Activated CD4-positive, CD25-positive, alpha-beta regulatory T cell treated with anti-CD3 and anti-CD28 coated beads, Interleukin-2, amount 50 U/mL, for 72 hours (primary cell): ENCODE results near the gene PRICKLE1.
"Not testable (repeated sequence)": the region's sequence is repeated elsewhere in the genome, so short reads cannot be mapped to it uniquely, and the experiment has no call there.

Experiments
- DNase-seq: peaks from one replicate; pipeline ENCODE4 v3.0.0; 2021

Gene PRICKLE1

GRCh38 chr12:42552822-42553221 lies 36.7 kb downstream of the PRICKLE1 start:
- DNase-seq, result no peak

GRCh38 chr12:42550800-42551199 lies 38.7 kb downstream of the PRICKLE1 start:
- no peak for DNase-seq

GRCh38 chr12:42546709-42547108 lies 42.8 kb downstream of the PRICKLE1 start:
- DNase-seq, result no peak

- DNase-seq, result no peak
Observed at GRCh38 chr12:42541965-42542364, 47.6 kb downstream of the PRICKLE1 start.

- DNase-seq, result not testable (repeated sequence)
Observed at GRCh38 chr12:42541308-42541707, 48.2 kb downstream of the PRICKLE1 start.

- no peak for DNase-seq
Observed at GRCh38 chr12:42539696-42540095, 49.9 kb downstream of the PRICKLE1 start.

GRCh38 chr12:42538203-42538602 lies 51.3 kb downstream of the PRICKLE1 start:
- no peak for DNase-seq

GRCh38 chr12:42534184-42534838 lies 55.2 kb downstream of the PRICKLE1 start:
- no peak for DNase-seq

- no peak for DNase-seq
Observed at GRCh38 chr12:42530284-42530683, 59.3 kb downstream of the PRICKLE1 start.

- no peak for DNase-seq
Observed at GRCh38 chr12:42525444-42525843, 64.1 kb downstream of the PRICKLE1 start.

GRCh38 chr12:42524716-42525115 lies 64.8 kb downstream of the PRICKLE1 start:
- DNase-seq, result no peak

- no peak for DNase-seq
Observed at GRCh38 chr12:42516573-42516972, 73.0 kb downstream of the PRICKLE1 start.

- DNase-seq, result no peak
Observed at GRCh38 chr12:42511656-42512055, 77.9 kb downstream of the PRICKLE1 start.

- DNase-seq, result no peak
Observed at GRCh38 chr12:42510823-42511222, 78.7 kb downstream of the PRICKLE1 start.

GRCh38 chr12:42508913-42509460 lies 80.6 kb downstream of the PRICKLE1 start:
- no peak for DNase-seq

GRCh38 chr12:42507565-42507964 lies 82.0 kb downstream of the PRICKLE1 start:
- no peak for DNase-seq

- no peak for DNase-seq
Observed at GRCh38 chr12:42507081-42507480, 82.5 kb downstream of the PRICKLE1 start.

- DNase-seq, result no peak
Observed at GRCh38 chr12:42504049-42504448, 85.5 kb downstream of the PRICKLE1 start.

- DNase-seq, result no peak
Observed at GRCh38 chr12:42502682-42503081, 86.9 kb downstream of the PRICKLE1 start.

- DNase-seq, result no peak
Observed at GRCh38 chr12:42498549-42499247, 90.8 kb downstream of the PRICKLE1 start.

GRCh38 chr12:42496886-42497285 lies 92.7 kb downstream of the PRICKLE1 start:
- no peak for DNase-seq

GRCh38 chr12:42495244-42495643 lies 94.3 kb downstream of the PRICKLE1 start:
- no peak for DNase-seq

- no peak for DNase-seq
Observed at GRCh38 chr12:42492267-42492666, 97.3 kb downstream of the PRICKLE1 start.

- no peak for DNase-seq
Observed at GRCh38 chr12:42490261-42490842, 99.2 kb downstream of the PRICKLE1 start.
